ENCODE measurements around the gene VSIG10L. TPM values are rescaled to one million over a fixed set of nuclear protein-coding genes. Genes with fewer than 3 reads are reported as not detected.

Gene VSIG10L
- total and polyA plus RNA-seq, 2 donors from 2014 or later: 1.8 to 2.2 TPM

DNA sequence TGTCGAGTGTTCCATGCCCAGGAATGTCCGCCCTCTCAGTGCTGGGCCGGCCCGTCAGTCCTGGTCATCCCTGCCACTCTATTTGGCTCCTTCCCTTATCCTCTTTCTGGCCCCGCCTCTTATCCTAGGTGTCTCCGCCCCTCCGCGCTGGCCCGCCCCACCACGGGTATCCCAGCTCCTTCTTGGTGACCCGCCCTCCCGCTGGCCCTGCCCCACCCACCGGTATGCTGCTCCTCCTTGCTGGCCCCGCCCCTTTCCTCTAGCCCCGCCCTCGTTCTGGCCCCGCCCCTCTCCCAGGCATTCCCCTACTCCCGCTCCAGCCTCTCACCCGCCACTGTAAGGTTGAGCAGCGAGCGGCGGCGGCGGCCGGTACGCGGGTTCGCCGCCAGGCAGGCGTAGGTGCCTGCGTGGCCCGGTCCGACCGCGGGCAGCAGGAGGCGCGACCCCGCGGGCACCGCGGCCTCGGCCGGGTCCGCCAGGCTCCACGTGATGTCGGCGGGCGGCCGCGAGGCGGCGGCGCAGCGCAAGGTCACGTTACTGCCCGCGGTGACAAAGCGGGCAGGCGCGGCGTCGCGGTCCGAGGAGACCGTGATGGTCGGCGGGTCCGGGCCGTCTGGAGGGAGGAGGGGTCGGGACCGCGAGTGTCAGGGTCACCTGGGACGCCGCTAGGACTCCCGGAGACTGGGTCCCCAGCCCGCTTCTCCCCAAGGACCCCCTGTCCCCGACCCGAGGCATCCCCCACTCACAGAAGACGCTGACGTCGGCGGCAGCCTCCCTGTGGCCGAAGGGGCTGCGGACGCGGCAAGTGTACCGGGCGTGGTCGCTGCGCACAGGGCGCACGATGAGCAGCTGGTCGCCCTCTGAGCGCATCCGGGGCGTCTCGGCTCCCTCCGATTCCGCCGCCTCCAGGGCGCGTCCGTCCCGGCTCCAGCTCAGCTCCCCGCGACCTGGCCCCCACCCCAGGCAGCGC is 2.0 kb downstream of the VSIG10L start:
- no peaks in the 10 kb centered on the region for H3K9me3 ChIP-seq (ENCODE audit: control insufficient read depth in 2 of 3, insufficient read depth in 1 of 3, low read length in 3 of 3)
- H3K27ac ChIP-seq (ENCODE audit: low read depth in 2 of 2, low read length in 2 of 2): peak overlapping the region in 1 of 2 donors; percentile 37
- intact Hi-C loops (cut with DNase I): no loop called here
- peak overlapping the region; percentile 63 to 72 (median 69) for H3K4me3 ChIP-seq (ENCODE audit: low read length in 3 of 3)
- DNase-seq: peak; percentile 97 to 100 (median 99)
- no peaks in the 10 kb centered on the region for H3K36me3 ChIP-seq (ENCODE audit: control insufficient read depth in 2 of 3, insufficient read depth in 3 of 3, low read length in 3 of 3)
- peaks cover 0 to 7% (median 0%) of the 10 kb centered on the region in 3 donors for H3K4me1 ChIP-seq (ENCODE audit: control insufficient read depth in 2 of 3, insufficient read depth in 2 of 3, low read depth in 1 of 3, low read length in 3 of 3)
- FAIRE-seq: no peak
- no peaks in the 10 kb centered on the region for H3K27me3 ChIP-seq (ENCODE audit: control insufficient read depth, insufficient read depth, low read length)
- no peak overlapping the region for H3K9ac ChIP-seq (ENCODE audit: low read length in 3 of 3)
- TF ChIP-seq, protein P1, sequence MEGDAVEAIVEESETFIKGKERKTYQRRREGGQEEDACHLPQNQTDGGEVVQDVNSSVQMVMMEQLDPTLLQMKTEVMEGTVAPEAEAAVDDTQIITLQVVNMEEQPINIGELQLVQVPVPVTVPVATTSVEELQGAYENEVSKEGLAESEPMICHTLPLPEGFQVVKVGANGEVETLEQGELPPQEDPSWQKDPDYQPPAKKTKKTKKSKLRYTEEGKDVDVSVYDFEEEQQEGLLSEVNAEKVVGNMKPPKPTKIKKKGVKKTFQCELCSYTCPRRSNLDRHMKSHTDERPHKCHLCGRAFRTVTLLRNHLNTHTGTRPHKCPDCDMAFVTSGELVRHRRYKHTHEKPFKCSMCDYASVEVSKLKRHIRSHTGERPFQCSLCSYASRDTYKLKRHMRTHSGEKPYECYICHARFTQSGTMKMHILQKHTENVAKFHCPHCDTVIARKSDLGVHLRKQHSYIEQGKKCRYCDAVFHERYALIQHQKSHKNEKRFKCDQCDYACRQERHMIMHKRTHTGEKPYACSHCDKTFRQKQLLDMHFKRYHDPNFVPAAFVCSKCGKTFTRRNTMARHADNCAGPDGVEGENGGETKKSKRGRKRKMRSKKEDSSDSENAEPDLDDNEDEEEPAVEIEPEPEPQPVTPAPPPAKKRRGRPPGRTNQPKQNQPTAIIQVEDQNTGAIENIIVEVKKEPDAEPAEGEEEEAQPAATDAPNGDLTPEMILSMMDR (IDR thresholded peaks at IDR 0.05; ENCODE audit: borderline replicate concordance, extremely low read depth, insufficient read depth): peak; percentile 26

DNA sequence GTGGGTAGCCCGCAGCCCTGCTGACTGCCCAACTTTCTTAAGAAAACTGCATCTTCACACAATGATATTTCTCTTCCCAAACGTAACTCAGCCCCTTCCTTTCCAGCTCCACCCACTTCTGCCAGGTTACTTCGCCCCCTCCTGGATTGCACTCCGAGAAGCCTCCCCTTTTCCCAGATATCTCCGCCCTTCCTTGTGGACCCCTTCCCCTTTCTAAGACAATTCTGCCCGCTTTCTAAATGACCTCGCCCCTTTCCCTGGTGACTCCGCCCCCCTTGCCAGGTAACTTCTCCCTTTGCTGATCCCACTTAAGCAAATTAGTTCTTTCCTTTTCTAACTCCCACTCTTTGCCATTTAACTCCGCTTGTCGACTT is 2.6 kb downstream of the VSIG10L start:
- Histone ChIP-seq H3K4me3 (ENCODE audit: low read length in 3 of 3) (peak overlapping the region; percentile 63 to 72 (median 69)), H3K27ac (ENCODE audit: low read depth in 2 of 2, low read length in 2 of 2) (peak overlapping the region in 1 of 2 donors; percentile 37), H3K9me3 (ENCODE audit: control insufficient read depth in 2 of 3, insufficient read depth in 1 of 3, low read length in 3 of 3) (no peaks in the 10 kb centered on the region), H3K4me1 (ENCODE audit: control insufficient read depth in 2 of 3, insufficient read depth in 2 of 3, low read depth in 1 of 3, low read length in 3 of 3) (peaks cover 0 to 7% (median 0%) of the 10 kb centered on the region in 3 donors), H3K36me3 (ENCODE audit: control insufficient read depth in 2 of 3, insufficient read depth in 3 of 3, low read length in 3 of 3) (no peaks in the 10 kb centered on the region), H3K9ac (ENCODE audit: low read length in 3 of 3) (peak overlapping the region in 1 of 3 donors; percentile 47), H3K27me3 (ENCODE audit: control insufficient read depth, insufficient read depth, low read length) (no peaks in the 10 kb centered on the region)
- TF ChIP-seq, protein P1 (IDR thresholded peaks at IDR 0.05; ENCODE audit: borderline replicate concordance, extremely low read depth, insufficient read depth): no peak
- FAIRE-seq: no peak
- intact Hi-C loops (cut with DNase I): no loop called here
- no peak for DNase-seq

DNA sequence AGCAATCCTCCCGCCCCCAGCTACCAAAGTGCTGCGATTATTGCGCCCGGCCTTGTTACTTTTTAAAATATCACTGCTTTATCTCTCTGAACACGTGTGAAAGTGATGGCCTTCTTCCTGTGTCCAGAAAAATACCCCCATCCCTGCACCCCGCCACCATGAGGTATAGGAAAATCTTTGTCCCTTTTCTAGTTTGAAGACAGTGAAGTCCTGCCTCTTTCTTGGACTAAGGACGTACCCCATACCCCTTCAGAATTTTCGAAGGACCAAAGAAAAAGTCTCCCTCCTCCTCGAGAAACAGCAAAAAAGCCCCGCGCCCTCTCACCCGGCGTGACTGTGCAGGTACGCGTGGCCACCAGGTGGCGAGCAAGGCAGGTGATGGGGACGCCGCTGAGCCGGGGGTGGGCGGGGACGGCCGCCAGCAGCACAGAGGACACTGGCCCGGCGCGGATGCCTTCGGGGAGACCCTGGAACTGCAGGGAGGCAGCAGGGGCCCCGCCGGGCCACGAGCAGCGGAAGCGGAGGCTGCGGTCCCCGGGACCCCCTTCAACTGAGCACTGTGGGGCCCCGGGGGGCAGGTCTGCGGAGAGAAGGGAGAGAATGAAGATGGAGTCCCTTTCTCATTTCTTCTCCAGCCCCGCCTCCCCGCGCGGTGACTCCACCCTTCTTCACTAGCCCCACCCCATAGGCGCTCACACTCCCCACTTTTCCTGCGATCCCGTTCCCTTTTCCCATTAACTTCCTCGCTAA is 3.2 kb downstream of the VSIG10L start:
- DNase-seq: peak; percentile 88 to 93 (median 93)
- FAIRE-seq: no peak
- Histone ChIP-seq H3K27me3 (ENCODE audit: control insufficient read depth, insufficient read depth, low read length) (no peaks in the 10 kb centered on the region), H3K4me3 (ENCODE audit: low read length in 3 of 3) (peak overlapping the region; percentile 63 to 72 (median 69)), H3K4me1 (ENCODE audit: control insufficient read depth in 2 of 3, insufficient read depth in 2 of 3, low read depth in 1 of 3, low read length in 3 of 3) (peaks cover 0 to 7% (median 0%) of the 10 kb centered on the region in 3 donors), H3K9me3 (ENCODE audit: control insufficient read depth in 2 of 3, insufficient read depth in 1 of 3, low read length in 3 of 3) (no peaks in the 10 kb centered on the region), H3K36me3 (ENCODE audit: control insufficient read depth in 2 of 3, insufficient read depth in 3 of 3, low read length in 3 of 3) (no peaks in the 10 kb centered on the region), H3K27ac (ENCODE audit: low read depth in 2 of 2, low read length in 2 of 2) (no peak overlapping the region), H3K9ac (ENCODE audit: low read length in 3 of 3) (peak overlapping the region in 1 of 3 donors; percentile 47)
- TF ChIP-seq, protein P1 (IDR thresholded peaks at IDR 0.05; ENCODE audit: borderline replicate concordance, extremely low read depth, insufficient read depth): peak; percentile 90
- intact Hi-C loops (cut with DNase I): no loop called here
